Activated CD4-positive, alpha-beta T cell treated with anti-CD3 and anti-CD28 coated beads for 36 hours (primary cell): Measurements from ENCODE around the gene ANKRD2. TPM values are rescaled to one million over a fixed set of nuclear protein-coding genes. Genes with fewer than 3 reads are reported as not detected.
A peak's percentile ranks its signal among the peaks of the same experiment; 100 is the strongest.

ENCODE experiments used
- ATAC-seq: fragments of 200-7000 bp; cut with Tn5 transposase; one replicate; pipeline ENCODE4 v1.10.0; 2021; ENCODE audit warnings: mild to moderate bottlenecking, moderate library complexity
- CTCF ChIA-PET: fragments of 350-600 bp; sonication (Branson Sonifier 250); formaldehyde crosslinking; loops from one replicate; lab custom pipeline; 2021; ENCODE audit warnings: antibody characterized with exemption; lab: Charles Lee
- POLR2A ChIA-PET: fragments of 350-600 bp; sonication (Branson Sonifier 250); formaldehyde crosslinking; loops from one replicate; lab custom pipeline; 2021; ENCODE audit warnings: antibody characterized with exemption, inconsistent platforms; lab: Charles Lee
- DNase-seq: peaks from one replicate; pipeline ENCODE4 v3.0.0-alpha.2; 2020
- H3K27ac Mint-ChIP-seq: one replicate; pipeline ENCODE4 v1.8.0; 2021; ENCODE audit warnings: mixed read lengths
- H3K27me3 Mint-ChIP-seq: one replicate; pipeline ENCODE4 v1.8.0; 2021; ENCODE audit warnings: mixed read lengths
- H3K36me3 Mint-ChIP-seq: one replicate; pipeline ENCODE4 v1.8.0; 2021; ENCODE audit warnings: low read depth, mixed read lengths
- H3K4me1 Mint-ChIP-seq: one replicate; pipeline ENCODE4 v1.8.0; 2021; ENCODE audit warnings: mixed read lengths
- H3K4me3 Mint-ChIP-seq: one replicate; pipeline ENCODE4 v1.8.0; 2021; ENCODE audit warnings: mild to moderate bottlenecking, moderate library complexity, mixed read lengths
- H3K9me3 Mint-ChIP-seq: one replicate; pipeline ENCODE4 v1.8.0; 2021; ENCODE audit warnings: low read depth, mixed read lengths
- intact Hi-C, 2 experiments: fragments of 100-400 bp; cut with DNase I in 1 of 2; cut with micrococcal nuclease in 1 of 2; formaldehyde crosslinking; loops; one replicate each; pipeline versions ENCODE4 v1.14.2 to v1.15.1; 2022 to 2024; cut with DNase I, micrococcal nuclease
- total RNA-seq, 2 experiments: library from RNA; stranded (reverse); gene quantifications; one replicate each; pipeline ENCODE4 v1.2.3, GENCODE V29; 2021

The ANKRD2 gene
- total RNA-seq, 2 experiments from 2014 or later: not detected

GRCh38 chr10:97537186-97537869, 35.3 kb upstream of the ANKRD2 start:
- ChIA-PET CTCF (interaction anchor here (0.7 to 11.2 kb wide), 3 partner anchors 10 to 149 kb away, joined by 3 to 87 read pairs (median 3); no protein-coding TSS in a partner anchor), POLR2A (no interaction called here)
- Mint-ChIP-seq H3K4me1 (peaks cover 6% of the 10 kb centered on the region), H3K36me3 (no peaks in the 10 kb centered on the region), H3K4me3 (no peak overlapping the region), H3K27me3 (no peaks in the 10 kb centered on the region), H3K9me3 (no peaks in the 10 kb centered on the region), H3K27ac (no peak overlapping the region)
- intact Hi-C loops: no loop called here
- DNase-seq (no peak), ATAC-seq (no peak)

- CTCF ChIA-PET: interaction anchor here (0.7 to 11.2 kb wide), 2 partner anchors 15 to 148 kb away, joined by 3 to 87 read pairs; no protein-coding TSS in a partner anchor
- H3K4me3 Mint-ChIP-seq: no peak overlapping the region
- POLR2A ChIA-PET: no interaction called here
- peaks cover 17% of the 10 kb centered on the region for H3K4me1 Mint-ChIP-seq
- intact Hi-C loops: no loop called here
- no peaks in the 10 kb centered on the region for H3K9me3 Mint-ChIP-seq
- no peak overlapping the region for H3K27ac Mint-ChIP-seq
- no peaks in the 10 kb centered on the region for H3K27me3 Mint-ChIP-seq
- no peaks in the 10 kb centered on the region for H3K36me3 Mint-ChIP-seq
- ATAC-seq: no peak
- DNase-seq: no peak
Measured at GRCh38 chr10:97538411-97538810, 34.2 kb upstream of the ANKRD2 start.

GRCh38 chr10:97538839-97539238, 33.7 kb upstream of the ANKRD2 start:
- CTCF ChIA-PET: interaction anchor here (0.7 to 11.2 kb wide), 3 partner anchors 15 to 51 kb away, joined by 3 to 87 read pairs (median 3); no protein-coding TSS in a partner anchor
- Mint-ChIP-seq H3K36me3 (no peaks in the 10 kb centered on the region), H3K27me3 (no peaks in the 10 kb centered on the region), H3K9me3 (no peaks in the 10 kb centered on the region), H3K4me3 (no peak overlapping the region), H3K27ac (no peak overlapping the region), H3K4me1 (peaks cover 21% of the 10 kb centered on the region)
- POLR2A ChIA-PET: no interaction called here
- ATAC-seq (no peak), DNase-seq (no peak)
- intact Hi-C loops: no loop called here

- Mint-ChIP-seq H3K27ac (no peak overlapping the region), H3K4me3 (no peak overlapping the region), H3K27me3 (no peaks in the 10 kb centered on the region), H3K9me3 (no peaks in the 10 kb centered on the region), H3K4me1 (peaks cover 22% of the 10 kb centered on the region), H3K36me3 (no peaks in the 10 kb centered on the region)
- intact Hi-C loops: no loop called here
- ATAC-seq (no peak), DNase-seq (no peak)
- ChIA-PET POLR2A (no interaction called here), CTCF (interaction anchor here (0.7 to 11.2 kb wide), 4 partner anchors 14 to 95 kb away, joined by 3 to 87 read pairs (median 4); no protein-coding TSS in a partner anchor)
Measured at GRCh38 chr10:97539523-97540200, 32.9 kb upstream of the ANKRD2 start.

- no peaks in the 10 kb centered on the region for H3K27me3 Mint-ChIP-seq
- H3K36me3 Mint-ChIP-seq: no peaks in the 10 kb centered on the region
- no peak for DNase-seq
- H3K27ac Mint-ChIP-seq: no peak overlapping the region
- no peak for ATAC-seq
- no peak overlapping the region for H3K4me3 Mint-ChIP-seq
- intact Hi-C loops: no loop called here
- H3K4me1 Mint-ChIP-seq: peaks cover 22% of the 10 kb centered on the region
- no peaks in the 10 kb centered on the region for H3K9me3 Mint-ChIP-seq
- ChIA-PET CTCF (interaction anchor here (11.2 kb wide), 1 partner anchor 12 kb away, joined by 87 read pairs; no protein-coding TSS in a partner anchor), POLR2A (no interaction called here)
Measured at GRCh38 chr10:97540669-97541500, 31.7 kb upstream of the ANKRD2 start.

- Mint-ChIP-seq H3K36me3 (no peaks in the 10 kb centered on the region), H3K27ac (peak overlapping the region; percentile 75), H3K4me3 (no peak overlapping the region), H3K4me1 (peaks cover 22% of the 10 kb centered on the region), H3K9me3 (no peaks in the 10 kb centered on the region), H3K27me3 (no peaks in the 10 kb centered on the region)
- POLR2A ChIA-PET: interaction anchor here (0.6 kb wide), 1 partner anchor 68 kb away, joined by 7 read pairs; no protein-coding TSS in a partner anchor
- DNase-seq (peak; percentile 75), ATAC-seq (peak; percentile 75)
- CTCF ChIA-PET: interaction anchor here (0.7 to 11.2 kb wide), 3 partner anchors 11 to 146 kb away, joined by 4 to 87 read pairs (median 4); no protein-coding TSS in a partner anchor
- intact Hi-C loops: loop anchor here (1.0 to 2.0 kb wide), 4 partner anchors 44 to 954 kb away; partner anchors contain the start of genes MMS19 (in 2 of the 2), UBTD1 (in 2 of the 2) and MORN4 (in 1 of the 2)
Measured at GRCh38 chr10:97542169-97543024, 30.2 kb upstream of the ANKRD2 start.

GRCh38 chr10:97543025-97543546, 29.5 kb upstream of the ANKRD2 start:
- H3K9me3 Mint-ChIP-seq: no peaks in the 10 kb centered on the region
- peak; percentile 94 for ATAC-seq
- H3K27ac Mint-ChIP-seq: peak overlapping the region; percentile 75
- no peaks in the 10 kb centered on the region for H3K27me3 Mint-ChIP-seq
- CTCF ChIA-PET: interaction anchor here (1.4 to 11.2 kb wide), 2 partner anchors 10 to 145 kb away, joined by 4 to 87 read pairs; no protein-coding TSS in a partner anchor
- peaks cover 22% of the 10 kb centered on the region for H3K4me1 Mint-ChIP-seq
- no peak overlapping the region for H3K4me3 Mint-ChIP-seq
- intact Hi-C loops: loop anchor here (1.0 to 2.0 kb wide), 3 partner anchors 44 to 954 kb away; partner anchors contain the start of genes MMS19 (in 2 of the 2) and UBTD1 (in 2 of the 2)
- H3K36me3 Mint-ChIP-seq: no peaks in the 10 kb centered on the region
- POLR2A ChIA-PET: no interaction called here
- DNase-seq: peak; percentile 85

GRCh38 chr10:97546456-97547270, 25.9 kb upstream of the ANKRD2 start:
- no peaks in the 10 kb centered on the region for H3K27me3 Mint-ChIP-seq
- DNase-seq (no peak), ATAC-seq (no peak)
- no peak overlapping the region for H3K27ac Mint-ChIP-seq
- no peak overlapping the region for H3K4me3 Mint-ChIP-seq
- CTCF ChIA-PET: interaction anchor here (0.8 to 2.3 kb wide), 6 partner anchors 7 to 146 kb away, joined by 3 to 14 read pairs (median 3); partner anchors contain the start of gene RRP12
- H3K9me3 Mint-ChIP-seq: no peaks in the 10 kb centered on the region
- POLR2A ChIA-PET: interaction anchor here (0.7 kb wide), 1 partner anchor 221 kb away, joined by 5 read pairs; no protein-coding TSS in a partner anchor
- no peaks in the 10 kb centered on the region for H3K36me3 Mint-ChIP-seq
- intact Hi-C loops: no loop called here
- peaks cover 22% of the 10 kb centered on the region for H3K4me1 Mint-ChIP-seq

GRCh38 chr10:97547271-97547600, 25.3 kb upstream of the ANKRD2 start:
- Mint-ChIP-seq H3K4me1 (peaks cover 16% of the 10 kb centered on the region), H3K27ac (no peak overlapping the region), H3K36me3 (no peaks in the 10 kb centered on the region), H3K9me3 (no peaks in the 10 kb centered on the region), H3K27me3 (no peaks in the 10 kb centered on the region), H3K4me3 (no peak overlapping the region)
- POLR2A ChIA-PET: no interaction called here
- intact Hi-C loops: no loop called here
- ATAC-seq (no peak), DNase-seq (no peak)
- CTCF ChIA-PET: interaction anchor here (0.8 to 2.3 kb wide), 3 partner anchors 10 to 13 kb away, joined by 3 to 14 read pairs (median 3); no protein-coding TSS in a partner anchor
